DMS53 treated with DMSO at 0.1 percent for 48 hours (cell line): ENCODE results near the gene HADHB.

Experiments
- DNase-seq: peaks from one replicate; lab custom pipeline; 2025; ENCODE audit not compliant: unreplicated experiment; lab: John Stamatoyannopoulos, UW

HADHB gene

DNA sequence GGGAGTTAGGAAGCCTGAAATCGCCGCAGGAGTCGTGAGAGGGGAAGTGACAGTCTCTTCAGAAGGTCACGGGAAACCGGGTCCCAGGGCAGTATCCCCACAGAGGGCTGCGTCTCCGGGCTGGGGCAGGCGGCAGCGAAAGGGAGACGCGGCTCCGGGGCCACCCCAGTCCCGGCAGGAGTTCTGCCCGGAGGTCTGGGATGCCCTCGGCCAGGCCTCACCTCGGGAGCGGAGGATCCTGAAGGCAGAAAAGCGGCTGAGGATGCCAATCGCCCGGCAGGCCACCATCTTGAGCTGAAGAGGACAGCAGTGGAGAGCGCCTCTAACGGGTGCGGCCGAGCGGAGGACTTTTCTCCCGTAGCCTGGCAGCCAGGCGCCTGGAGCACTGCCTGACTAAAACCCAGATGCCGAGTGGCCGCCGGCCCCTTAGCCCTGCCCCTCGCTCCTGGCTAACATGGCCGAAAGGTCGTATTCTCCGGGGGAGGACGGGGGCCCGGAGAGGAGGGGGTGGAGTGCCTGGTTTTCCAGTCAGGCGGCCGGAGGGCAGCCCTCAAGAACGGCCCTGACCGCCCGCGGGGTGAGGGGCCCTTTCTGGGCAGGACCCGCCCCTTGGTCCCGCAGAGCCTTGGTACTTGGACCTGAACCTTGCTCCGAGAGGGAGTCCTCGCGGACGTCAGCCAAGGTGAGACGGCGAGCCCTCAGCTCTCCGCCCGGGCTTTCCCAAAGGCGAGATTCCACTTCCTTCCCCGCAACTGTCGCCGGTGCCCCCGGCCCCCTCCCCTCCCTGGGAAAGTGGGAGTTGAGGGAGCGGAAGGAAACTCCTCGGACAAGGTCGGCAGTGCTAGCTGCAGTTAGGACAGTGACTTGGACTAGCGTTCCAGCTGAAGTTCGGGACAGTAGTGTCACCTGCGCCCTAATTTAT is at the start of gene HADHB, which contains the start of gene HADHA:
Gene HADHB, plus strand, starts transcription at position 631 of the 922 bp plus-strand sequence. CDS start 9,316 bp downstream, outside the sequence.
Gene HADHA, minus strand, starts transcription at position 324 of the 922 bp plus-strand sequence. Its CDS starts 36 bp downstream, at position 288.
- peak; percentile 83 for DNase-seq

GRCh38 chr2:26195040-26195984 is 49.4 kb upstream of the HADHB start:
- no peak for DNase-seq

- no peak for DNase-seq
These were observed 47.9 kb upstream of the HADHB start for GRCh38 chr2:26196683-26197418.

DNA sequence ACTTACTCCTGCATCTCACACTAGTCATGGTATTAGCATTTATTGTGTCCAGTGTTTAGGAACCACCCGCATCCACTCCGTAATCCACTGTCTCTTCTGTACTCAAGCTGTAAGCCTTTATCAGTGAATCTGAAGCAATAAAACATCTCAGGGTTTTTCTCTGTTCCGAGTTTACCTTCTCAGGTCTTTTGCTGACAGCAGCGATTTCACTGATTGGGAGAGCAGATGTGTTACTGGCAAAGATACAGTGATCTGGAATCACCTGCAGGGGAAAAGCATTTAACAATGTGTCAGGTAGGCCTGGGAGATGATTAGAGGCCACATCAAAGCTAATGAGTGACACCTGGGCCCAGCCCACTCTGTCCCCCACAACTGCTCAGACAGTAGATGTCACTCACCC is 47.2 kb upstream of the HADHB start:
- DNase-seq: no peak

- DNase-seq: no peak
These were observed 41.7 kb upstream of the HADHB start for GRCh38 chr2:26202981-26203490.

GRCh38 chr2:26203906-26204305 is 40.8 kb upstream of the HADHB start:
- no peak for DNase-seq

- DNase-seq: no peak
These were observed 32.7 kb upstream of the HADHB start for GRCh38 chr2:26212011-26212410.

DNA sequence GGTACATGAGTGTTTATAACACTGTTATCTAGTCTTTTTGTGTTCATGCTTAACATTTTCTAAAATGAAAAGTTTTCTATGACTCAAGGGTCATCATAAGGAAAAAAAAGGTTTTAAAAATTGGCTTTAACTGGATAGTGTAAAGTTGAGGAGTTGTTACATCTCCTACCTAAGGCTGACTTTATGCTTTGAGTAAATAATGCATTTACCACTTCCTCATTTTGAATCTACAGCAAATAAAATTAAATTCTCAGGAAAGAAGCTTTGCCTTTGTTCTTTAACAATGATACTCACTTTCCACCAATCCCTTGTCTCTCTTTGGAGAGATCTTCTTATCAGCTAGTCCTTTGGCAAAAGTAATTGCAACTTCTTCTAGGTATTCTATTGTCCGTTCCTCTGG is 30.0 kb upstream of the HADHB start:
- no peak for DNase-seq

GRCh38 chr2:26215833-26216232 is 28.9 kb upstream of the HADHB start:
- DNase-seq: no peak

- no peak for DNase-seq
These were observed 28.2 kb upstream of the HADHB start for GRCh38 chr2:26216587-26216986.

DNA sequence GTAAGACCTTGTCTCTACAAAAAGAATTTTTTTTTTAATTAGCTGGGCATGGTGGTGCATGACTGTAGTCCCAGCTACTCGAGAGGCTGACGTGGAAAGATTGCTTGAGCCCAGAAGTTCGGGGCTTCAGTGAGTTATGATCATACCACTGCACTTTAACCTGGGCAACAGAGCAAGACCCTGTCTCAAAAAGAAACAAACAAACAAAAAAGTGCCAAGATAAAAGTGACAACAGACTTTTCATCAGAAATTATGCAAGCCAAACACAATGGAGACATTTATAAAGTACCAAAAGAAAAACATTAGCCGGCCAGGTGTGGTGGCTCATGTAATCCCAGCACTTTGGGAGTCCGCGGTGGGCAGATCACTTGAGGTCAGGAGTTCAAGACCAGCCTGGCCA is 27.0 kb upstream of the HADHB start:
- no peak for DNase-seq

GRCh38 chr2:26223018-26223417 is 21.7 kb upstream of the HADHB start:
- no peak for DNase-seq

DNA sequence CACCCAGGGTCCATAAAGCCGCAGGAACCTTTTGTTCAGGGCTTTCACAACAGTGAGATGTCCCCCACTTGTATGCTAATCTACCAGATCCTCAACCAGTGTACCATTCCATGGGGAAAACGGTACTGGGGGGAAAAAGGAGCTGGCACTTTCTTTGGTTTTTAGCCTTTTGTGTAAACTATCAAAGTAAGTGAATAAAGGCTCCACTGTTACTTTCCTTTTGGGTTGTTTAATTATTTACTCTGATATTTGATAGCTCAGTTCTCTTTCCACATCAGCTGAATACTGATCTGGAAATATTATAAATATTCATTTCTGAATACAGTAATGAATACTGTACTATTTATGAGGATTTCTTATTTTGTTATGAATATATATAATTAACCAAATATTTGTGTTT is 20.6 kb upstream of the HADHB start:
- DNase-seq: no peak

DNA sequence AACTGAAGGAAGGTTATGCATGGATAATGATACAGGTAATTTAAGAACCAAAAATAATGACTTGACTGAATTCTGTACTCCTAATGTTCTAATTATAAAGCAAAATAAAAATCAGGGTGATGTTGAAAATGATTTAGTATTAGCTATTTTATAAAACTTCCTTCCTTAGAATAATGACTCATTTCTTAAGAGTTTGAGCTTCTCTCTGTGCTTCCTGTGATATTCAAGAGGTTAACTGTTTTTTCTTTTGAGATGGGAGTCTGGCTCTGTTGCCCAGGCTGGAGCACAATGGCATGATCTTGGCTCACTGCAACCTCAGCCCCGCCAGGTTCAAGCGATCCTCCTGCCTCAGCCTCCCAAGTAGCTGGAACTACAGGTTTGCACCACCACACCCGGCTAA is 15.1 kb upstream of the HADHB start:
- DNase-seq: no peak

GRCh38 chr2:26230806-26231205 is 13.9 kb upstream of the HADHB start:
- no peak for DNase-seq

DNA sequence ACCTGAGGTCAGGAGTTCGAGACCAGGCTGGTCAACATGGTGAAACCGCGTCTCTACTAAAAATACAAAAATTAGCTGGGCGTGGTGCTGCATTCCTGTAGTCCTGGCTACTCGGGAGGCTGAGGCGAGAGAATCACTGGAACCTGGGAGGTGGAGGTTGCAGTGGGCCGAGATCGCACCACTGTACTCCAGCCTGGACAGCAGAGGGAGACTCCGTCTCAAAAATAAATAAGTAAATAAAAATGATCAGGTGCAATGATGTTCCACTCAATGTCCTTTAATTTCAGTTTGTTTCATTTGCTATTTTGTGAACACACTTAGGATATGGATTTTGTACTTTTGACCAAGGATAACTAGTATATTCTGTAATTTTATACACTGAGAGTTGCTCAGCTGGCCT is 9.7 kb upstream of the HADHB start:
- DNase-seq: no peak

DNA sequence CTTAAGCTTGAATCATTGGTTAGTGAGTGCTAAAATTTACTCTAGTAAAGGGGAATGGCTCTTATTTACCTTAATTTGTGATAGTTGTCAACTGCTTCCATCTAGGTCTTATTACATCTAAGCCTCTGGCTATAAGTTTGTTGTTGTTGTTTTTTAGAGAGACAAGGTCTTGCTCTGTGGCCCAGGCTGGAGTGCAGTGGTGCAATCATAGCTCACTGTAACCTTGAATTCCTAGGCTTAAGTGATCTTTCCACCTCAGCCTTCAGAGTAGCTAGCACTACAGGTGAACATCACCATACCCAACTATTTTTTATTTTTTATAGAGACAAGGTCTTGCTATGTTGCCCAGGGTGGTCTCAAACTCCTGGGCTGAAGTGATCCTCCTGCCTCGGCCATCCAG is 6.9 kb upstream of the HADHB start:
- no peak for DNase-seq

DNA sequence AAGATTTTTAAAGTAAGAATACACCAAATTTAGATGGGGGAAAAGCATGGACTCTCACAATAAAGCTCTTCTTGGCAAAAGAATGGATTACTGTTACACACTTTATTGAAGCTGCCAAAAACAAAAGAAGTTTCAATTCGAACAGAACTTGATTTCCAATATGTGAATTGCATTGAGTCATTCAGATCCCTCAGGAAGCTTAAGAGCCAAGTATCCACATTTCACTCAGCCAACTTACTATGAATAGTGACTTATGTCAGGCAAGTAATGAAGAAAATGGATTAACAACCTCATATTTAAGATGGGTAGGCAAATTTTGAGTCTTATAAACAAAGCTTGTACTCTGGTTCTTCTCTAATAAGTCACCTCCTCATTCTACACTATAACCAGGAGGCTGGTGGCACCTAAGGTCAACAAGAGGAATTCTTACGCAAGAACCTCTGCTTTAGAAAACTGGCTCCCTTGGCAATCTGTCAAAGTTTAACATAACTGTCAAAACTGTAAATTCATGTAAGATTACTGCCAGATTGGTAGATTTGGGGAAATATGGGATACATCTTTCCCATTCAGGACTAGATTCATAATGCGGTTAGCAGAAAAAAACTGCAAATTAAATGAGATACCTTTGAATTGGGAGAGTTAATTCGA is 6.3 kb upstream of the HADHB start:
- DNase-seq: no peak

DNA sequence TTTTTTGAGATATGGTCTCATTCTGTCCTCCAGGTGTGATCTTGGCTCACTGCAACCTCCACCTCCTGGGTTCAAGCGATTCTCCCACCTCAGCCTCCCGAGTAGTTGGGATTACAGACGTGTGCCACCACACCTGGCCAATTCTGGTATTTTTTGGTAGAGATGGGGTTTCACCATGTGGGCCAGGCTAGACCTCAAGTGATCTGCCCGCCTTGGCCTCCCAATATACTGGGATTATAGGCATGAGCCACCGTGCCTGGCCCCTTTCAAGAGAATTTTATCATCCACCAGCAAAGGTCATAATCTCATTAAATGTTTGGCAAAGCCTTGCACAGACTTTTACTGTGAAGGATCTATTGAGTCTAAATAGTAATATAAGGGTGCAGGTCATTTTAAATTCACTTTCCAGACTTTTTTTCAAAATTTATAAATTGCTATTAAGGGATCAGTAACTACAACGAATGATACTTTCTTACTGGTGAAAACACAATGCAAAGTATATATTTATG is 2.8 kb upstream of the HADHB start:
- DNase-seq: no peak
